ENCODE results near the gene ANKRD27. TPM values are rescaled to one million over a fixed set of nuclear protein-coding genes. Genes with fewer than 3 reads are reported as not detected.
A peak's percentile ranks its signal among the peaks of the same experiment; 100 is the strongest.
"Not testable (repeated sequence)": the region's sequence is repeated elsewhere in the genome, so short reads cannot be mapped to it uniquely, and the experiment has no call there.

The ANKRD27 gene
- total RNA-seq, 4 donors from 2014 or later: 22.7 to 38.5 (median 30.1) TPM

DNA sequence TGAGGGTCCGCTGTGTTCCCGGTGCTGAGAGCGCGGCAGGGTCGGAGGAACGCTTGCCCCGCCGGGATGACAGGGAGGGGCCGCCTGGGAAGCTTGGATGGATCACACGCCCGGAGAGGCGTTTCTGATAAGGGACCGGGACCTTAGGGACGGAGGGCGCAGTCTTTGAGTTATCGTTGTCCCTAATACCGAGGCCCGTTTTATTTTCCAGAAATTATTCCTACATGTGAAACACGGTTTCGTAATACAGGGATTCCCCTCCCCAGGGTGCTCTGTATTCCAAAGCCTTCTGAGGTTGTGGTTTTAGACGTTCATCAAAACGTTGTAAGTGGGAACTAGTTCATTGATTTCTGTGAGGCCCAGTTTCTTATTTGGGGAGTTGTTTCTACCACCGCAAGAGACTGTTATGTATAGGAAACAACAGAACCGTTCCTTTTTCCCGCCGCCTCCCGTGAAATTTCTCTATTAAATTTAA, 93.2 kb downstream of the ANKRD27 start:
- DNase-seq (ENCODE audit: low spot score): no peak
- no peak for TF ChIP-seq CTCF (IDR thresholded peaks at IDR 0.05)
- ATAC-seq (ENCODE audit: low FRiP score): peak; percentile 12

GRCh38 chr19:32580901-32581704, 93.9 kb downstream of the ANKRD27 start, which contains the start of gene PDCD5:
PDCD5 (plus strand) TSS chr19:32581190; CDS start chr19:32581262, 72 bp downstream.
- TF ChIP-seq CTCF (IDR thresholded peaks at IDR 0.05): no peak
- peak; percentile 97 for ATAC-seq (ENCODE audit: low FRiP score)

GRCh38 chr19:32580353-32580900, 94.6 kb downstream of the ANKRD27 start:
- TF ChIP-seq CTCF (IDR thresholded peaks at IDR 0.05): no peak
- DNase-seq (ENCODE audit: low spot score): no peak
- no peak for ATAC-seq (ENCODE audit: low FRiP score)

More at GRCh38 chr19:32580901-32581704, 93.9 kb downstream of the ANKRD27 start, which contains the start of gene PDCD5:
- peak; percentile 85 for DNase-seq (ENCODE audit: low spot score)

GRCh38 chr19:32576790-32577189, 98.2 kb downstream of the ANKRD27 start:
- DNase-seq (ENCODE audit: low spot score): no peak
- TF ChIP-seq CTCF (IDR thresholded peaks at IDR 0.05): no peak
- ATAC-seq (ENCODE audit: low FRiP score): no peak

DNA sequence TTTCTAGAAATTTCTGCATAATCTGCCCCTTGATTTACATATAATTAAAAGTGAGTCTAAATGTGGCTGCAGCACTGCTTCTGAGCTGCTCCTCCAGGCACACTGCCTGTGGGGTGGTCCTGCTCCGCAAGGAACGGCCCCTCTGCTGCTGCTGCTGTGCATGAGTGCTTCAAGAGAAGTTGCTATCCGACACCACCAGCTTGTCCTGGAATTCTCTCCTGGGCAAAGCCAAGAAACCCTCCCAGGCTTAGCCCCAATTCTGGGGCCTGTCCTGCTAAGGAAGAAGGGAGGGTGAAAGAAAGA, 101.5 kb downstream of the ANKRD27 start:
- TF ChIP-seq CTCF (IDR thresholded peaks at IDR 0.05): no peak
- no peak for DNase-seq (ENCODE audit: low spot score)
- ATAC-seq (ENCODE audit: low FRiP score): no peak

GRCh38 chr19:32572700-32573491, 102.1 kb downstream of the ANKRD27 start:
- not testable (repeated sequence) for DNase-seq (ENCODE audit: low spot score); ATAC-seq (ENCODE audit: low FRiP score)

GRCh38 chr19:32571471-32572075, 103.4 kb downstream of the ANKRD27 start:
- not testable (repeated sequence) for DNase-seq (ENCODE audit: low spot score); ATAC-seq (ENCODE audit: low FRiP score)
